Neural cell (in vitro differentiated cells): ENCODE results near the gene RPL31.

ENCODE experiments used
- CTCF ChIP-seq: fragments of 450-650 bp; IDR thresholded peaks from 2 replicates; pipeline ENCODE4 v1.5.1; 2014; ENCODE audit warnings: antibody characterized with exemption, mild to moderate bottlenecking, moderate library complexity; ENCODE audit not compliant: poor library complexity, severe bottlenecking
- EZH2 ChIP-seq: fragments of 200-600, 300-800 bp; shearing (Covaris generic), sonication (generic); IDR thresholded peaks from 2 replicates; pipeline ENCODE4 v1.6.1; 2014; ENCODE audit warnings: antibody characterized with exemption, low read length, borderline replicate concordance, mild to moderate bottlenecking; ENCODE audit not compliant: insufficient read depth, poor library complexity, severe bottlenecking
- POLR2AphosphoS5 ChIP-seq: IDR thresholded peaks from 2 replicates; pipeline ENCODE4 v1.6.1; 2012
- REST ChIP-seq: IDR thresholded peaks from 2 replicates; pipeline ENCODE4 v1.6.1; 2012; ENCODE audit warnings: borderline replicate concordance
- SMC3 ChIP-seq: fragments of 450-650 bp; conservative IDR thresholded peaks from 2 replicates; pipeline ENCODE4 v1.6.1; 2014; ENCODE audit warnings: antibody characterized with exemption, mild to moderate bottlenecking, moderate library complexity; ENCODE audit not compliant: poor library complexity
- TAF1 ChIP-seq: IDR thresholded peaks from 2 replicates; pipeline ENCODE4 v1.6.1; 2012; ENCODE audit warnings: low read depth

- TF ChIP-seq CTCF (peak; percentile 51), EZH2 (no peak), POLR2AphosphoS5 (no peak), REST (no peak), TAF1 (no peak), SMC3 (no peak)
Observed at GRCh38 chr2:101036562-101036961, 34.5 kb downstream of the RPL31 start.
